Brain microvascular endothelial cell (primary cell): Measurements from ENCODE around the gene CSRNP3.

Experiments used
- DNase-seq: peaks from one replicate; pipeline ENCODE4 v3.0.0-alpha.2; 2020
- H3K27ac ChIP-seq: fragments of 250-450 bp; sonication (Bioruptor Pico); 2 replicates; pipeline ENCODE4 v1.5.1; 2020; ENCODE audit warnings: mild to moderate bottlenecking, moderate library complexity
- H3K27me3 ChIP-seq: fragments of 250-450 bp; sonication (Bioruptor Pico); replicated peaks from 2 replicates; pipeline ENCODE4 v1.5.1; 2020; ENCODE audit warnings: mild to moderate bottlenecking
- H3K36me3 ChIP-seq: fragments of 250-450 bp; sonication (Bioruptor Pico); replicated peaks from 2 replicates; pipeline ENCODE4 v1.5.1; 2020; ENCODE audit warnings: mild to moderate bottlenecking
- H3K4me3 ChIP-seq: 2 replicates; pipeline ENCODE4 v1.5.1; 2011; ENCODE audit warnings: low read depth, mild to moderate bottlenecking, control low read depth, low read length, moderate library complexity
- in situ Hi-C: cut with HindIII; loops from 2 replicates; pipeline ENCODE4 v1.10.0; 2017; ENCODE audit warnings: low sequenced_read_pairs, low pct_ligation_motif_present
- TF ChIP-seq, protein P1 (sequence below): IDR thresholded peaks from 2 replicates; pipeline ENCODE4 v1.5.1; 2011; ENCODE audit warnings: low read depth, mild to moderate bottlenecking, moderate library complexity, low read length, control low read depth, inconsistent platforms; ENCODE audit errors: missing control alignments

CSRNP3 gene

DNA sequence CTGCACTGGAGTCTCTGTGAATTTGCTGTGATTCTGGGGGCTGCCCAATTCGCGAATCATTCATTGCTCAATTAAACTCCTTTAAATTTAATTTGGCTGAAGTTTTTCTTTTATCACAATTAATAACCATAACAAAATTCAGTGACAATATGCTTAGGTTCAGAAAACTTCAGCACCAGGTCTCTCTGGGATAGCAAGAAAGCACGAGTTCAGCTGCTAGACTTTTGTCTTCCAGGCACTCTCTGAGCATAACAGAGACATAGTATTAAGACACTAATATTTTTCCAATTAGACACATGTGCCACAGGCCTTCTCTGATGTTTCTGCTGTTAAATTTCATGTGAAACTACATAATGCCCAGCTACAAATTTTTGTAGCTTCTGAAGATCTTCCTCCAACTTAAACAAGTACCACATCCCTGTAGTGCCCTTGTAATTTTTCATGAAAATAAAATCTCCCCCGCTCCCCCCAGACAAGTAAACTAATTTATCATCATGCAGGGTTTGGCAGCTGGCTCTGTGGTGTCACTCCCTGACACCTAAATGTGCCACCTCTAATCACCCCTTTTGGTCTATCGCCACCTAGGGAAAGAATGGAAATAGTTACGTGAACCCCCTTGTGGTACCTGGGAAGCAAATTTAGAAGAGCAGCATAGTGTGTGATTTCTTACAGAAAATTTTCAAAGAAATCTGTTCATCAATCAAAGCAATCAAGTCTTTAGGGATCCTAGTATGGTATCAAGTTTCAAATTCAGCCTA, 94.1 kb downstream of the CSRNP3 start:
- Histone ChIP-seq H3K27me3 (no peaks in the 10 kb centered on the region), H3K27ac (no peak overlapping the region), H3K4me3 (no peak overlapping the region), H3K36me3 (no peaks in the 10 kb centered on the region)
- TF ChIP-seq, protein P1, sequence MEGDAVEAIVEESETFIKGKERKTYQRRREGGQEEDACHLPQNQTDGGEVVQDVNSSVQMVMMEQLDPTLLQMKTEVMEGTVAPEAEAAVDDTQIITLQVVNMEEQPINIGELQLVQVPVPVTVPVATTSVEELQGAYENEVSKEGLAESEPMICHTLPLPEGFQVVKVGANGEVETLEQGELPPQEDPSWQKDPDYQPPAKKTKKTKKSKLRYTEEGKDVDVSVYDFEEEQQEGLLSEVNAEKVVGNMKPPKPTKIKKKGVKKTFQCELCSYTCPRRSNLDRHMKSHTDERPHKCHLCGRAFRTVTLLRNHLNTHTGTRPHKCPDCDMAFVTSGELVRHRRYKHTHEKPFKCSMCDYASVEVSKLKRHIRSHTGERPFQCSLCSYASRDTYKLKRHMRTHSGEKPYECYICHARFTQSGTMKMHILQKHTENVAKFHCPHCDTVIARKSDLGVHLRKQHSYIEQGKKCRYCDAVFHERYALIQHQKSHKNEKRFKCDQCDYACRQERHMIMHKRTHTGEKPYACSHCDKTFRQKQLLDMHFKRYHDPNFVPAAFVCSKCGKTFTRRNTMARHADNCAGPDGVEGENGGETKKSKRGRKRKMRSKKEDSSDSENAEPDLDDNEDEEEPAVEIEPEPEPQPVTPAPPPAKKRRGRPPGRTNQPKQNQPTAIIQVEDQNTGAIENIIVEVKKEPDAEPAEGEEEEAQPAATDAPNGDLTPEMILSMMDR = peak; percentile 31
- no peak for DNase-seq
- in situ Hi-C loops = no loop called here

DNA sequence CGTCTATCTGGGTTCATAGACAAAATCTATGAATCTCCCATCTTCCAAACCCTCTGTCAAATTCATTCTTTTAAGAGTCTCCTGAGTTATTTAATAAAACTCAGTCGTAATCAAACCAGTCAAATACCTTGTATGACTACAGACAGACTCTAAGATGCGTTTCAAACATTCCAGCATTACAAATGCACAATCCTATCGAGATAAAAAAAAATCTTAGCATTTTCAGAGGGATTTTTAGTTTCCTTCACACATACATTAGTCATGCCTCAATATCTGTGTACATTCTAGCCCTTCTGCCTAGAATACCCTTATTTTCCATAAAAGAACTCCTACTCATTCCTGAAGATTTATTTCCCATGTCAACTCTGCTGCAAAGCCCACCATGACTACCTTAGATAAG, 96.5 kb downstream of the CSRNP3 start:
- TF ChIP-seq, protein P1 = no peak
- in situ Hi-C loops = no loop called here

DNA sequence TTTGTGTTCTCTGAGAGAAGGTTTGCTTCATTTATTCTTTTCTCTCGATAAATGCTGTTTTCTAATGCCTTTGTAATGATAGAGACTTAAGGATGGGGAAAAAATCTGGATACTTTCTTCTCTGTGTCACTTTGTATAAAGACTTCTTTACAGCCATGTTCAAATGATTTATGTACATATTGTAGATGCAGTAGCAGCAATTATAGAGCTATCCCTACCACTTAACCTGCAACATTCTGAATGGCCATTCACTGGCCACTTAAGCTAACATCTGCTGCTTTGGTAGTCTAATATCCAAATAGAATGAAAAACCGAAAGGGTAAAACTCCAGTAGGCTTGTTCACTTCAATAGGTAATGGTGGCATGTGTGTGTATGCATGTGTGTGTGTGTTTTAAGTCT, 97.8 kb downstream of the CSRNP3 start:
- Histone ChIP-seq H3K4me3 (no peak overlapping the region), H3K27ac (no peak overlapping the region), H3K36me3 (no peaks in the 10 kb centered on the region), H3K27me3 (no peaks in the 10 kb centered on the region)
- in situ Hi-C loops = no loop called here
- TF ChIP-seq, protein P1 = no peak
- no peak for DNase-seq

More for the DNA sequence above, 96.5 kb downstream of the CSRNP3 start:
- H3K4me3 ChIP-seq = no peak overlapping the region
- H3K27me3 ChIP-seq = no peaks in the 10 kb centered on the region
- H3K36me3 ChIP-seq = no peaks in the 10 kb centered on the region
- DNase-seq = no peak
- H3K27ac ChIP-seq = no peak overlapping the region

DNA sequence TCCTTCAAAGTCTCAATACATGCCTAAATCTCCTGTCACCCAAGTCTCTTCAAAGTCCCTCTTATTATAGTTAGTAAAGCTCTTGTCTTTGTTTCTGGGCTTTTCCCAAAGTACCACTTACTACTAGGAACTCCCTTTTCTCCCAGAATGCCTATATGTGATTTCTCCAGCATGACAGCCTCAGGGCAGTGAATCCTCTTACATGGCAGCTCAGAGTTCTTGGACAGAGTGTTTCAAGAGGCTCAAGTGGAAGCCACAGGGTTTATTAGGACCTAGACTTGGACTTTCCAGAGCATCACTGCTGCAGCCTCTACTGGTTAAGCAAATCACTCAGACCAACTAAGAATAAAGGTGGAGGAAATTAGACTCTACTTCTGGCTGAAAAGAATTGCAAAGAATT, 98.9 kb downstream of the CSRNP3 start:
- Histone ChIP-seq H3K36me3 (no peaks in the 10 kb centered on the region), H3K4me3 (no peak overlapping the region), H3K27ac (no peak overlapping the region), H3K27me3 (no peaks in the 10 kb centered on the region)
- DNase-seq = no peak
- in situ Hi-C loops = no loop called here
- TF ChIP-seq, protein P1 = no peak

DNA sequence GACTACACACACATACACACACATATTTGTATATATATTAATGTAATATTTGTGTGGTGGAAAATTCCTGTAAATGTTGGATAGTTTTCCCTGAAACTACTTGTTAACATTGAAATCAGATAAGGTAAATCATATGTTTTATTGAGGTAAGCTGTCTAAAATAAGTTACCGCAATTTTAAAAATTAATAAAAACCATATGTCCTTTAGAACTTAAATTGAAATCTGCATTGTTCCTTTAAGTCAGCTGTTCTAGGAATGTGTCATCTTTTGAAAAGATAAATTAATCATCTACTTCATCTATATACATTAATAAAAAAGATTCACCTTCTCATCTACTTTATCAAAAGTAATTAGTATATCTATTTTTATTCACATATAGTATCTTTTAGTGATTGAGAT, 102.0 kb downstream of the CSRNP3 start:
- no peaks in the 10 kb centered on the region for H3K27me3 ChIP-seq
- no peak overlapping the region for H3K4me3 ChIP-seq
- TF ChIP-seq, protein P1 = no peak
- no peak overlapping the region for H3K27ac ChIP-seq
- in situ Hi-C loops = no loop called here
- DNase-seq = no peak
- no peaks in the 10 kb centered on the region for H3K36me3 ChIP-seq

DNA sequence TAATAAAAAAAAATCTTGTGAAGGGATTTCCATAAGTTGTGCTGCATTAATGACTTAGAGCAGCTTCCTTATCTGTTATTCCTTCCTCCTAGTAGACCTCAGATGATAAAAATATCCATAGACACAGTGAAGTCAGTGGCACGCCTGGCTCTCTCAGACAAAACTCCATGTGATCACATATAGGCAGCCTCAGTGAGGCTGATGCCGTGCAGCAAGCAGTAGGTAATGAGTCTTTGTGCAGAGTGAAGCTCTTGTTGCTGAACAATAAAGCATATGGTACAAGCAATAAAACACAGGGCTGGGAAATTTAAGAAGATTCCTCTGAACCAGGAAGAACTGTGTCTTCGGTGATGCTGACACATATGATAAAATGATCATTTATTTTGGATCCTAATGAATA, 102.7 kb downstream of the CSRNP3 start:
- peak; percentile 39 for DNase-seq

More for the DNA sequence above, 102.7 kb downstream of the CSRNP3 start:
- in situ Hi-C loops = no loop called here
- Histone ChIP-seq H3K27ac (no peak overlapping the region), H3K4me3 (no peak overlapping the region), H3K27me3 (no peaks in the 10 kb centered on the region), H3K36me3 (no peaks in the 10 kb centered on the region)
- TF ChIP-seq, protein P1 = no peak
